Stimulated activated CD4-positive, alpha-beta T cell treated with anti-CD3 and anti-CD28 coated beads, Interleukin-2, amount 100 ng/mL, for 4 hours (primary cell): ENCODE results near the gene DNAJC1.
"Not testable (repeated sequence)": the region's sequence is repeated elsewhere in the genome, so short reads cannot be mapped to it uniquely, and the experiment has no call there.

Source experiments
- DNase-seq: peaks from one replicate; pipeline ENCODE4 v3.0.0-alpha.2; 2020; ENCODE audit warnings: low read depth

DNAJC1 gene, protein sequence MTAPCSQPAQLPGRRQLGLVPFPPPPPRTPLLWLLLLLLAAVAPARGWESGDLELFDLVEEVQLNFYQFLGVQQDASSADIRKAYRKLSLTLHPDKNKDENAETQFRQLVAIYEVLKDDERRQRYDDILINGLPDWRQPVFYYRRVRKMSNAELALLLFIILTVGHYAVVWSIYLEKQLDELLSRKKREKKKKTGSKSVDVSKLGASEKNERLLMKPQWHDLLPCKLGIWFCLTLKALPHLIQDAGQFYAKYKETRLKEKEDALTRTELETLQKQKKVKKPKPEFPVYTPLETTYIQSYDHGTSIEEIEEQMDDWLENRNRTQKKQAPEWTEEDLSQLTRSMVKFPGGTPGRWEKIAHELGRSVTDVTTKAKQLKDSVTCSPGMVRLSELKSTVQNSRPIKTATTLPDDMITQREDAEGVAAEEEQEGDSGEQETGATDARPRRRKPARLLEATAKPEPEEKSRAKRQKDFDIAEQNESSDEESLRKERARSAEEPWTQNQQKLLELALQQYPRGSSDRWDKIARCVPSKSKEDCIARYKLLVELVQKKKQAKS

DNA sequence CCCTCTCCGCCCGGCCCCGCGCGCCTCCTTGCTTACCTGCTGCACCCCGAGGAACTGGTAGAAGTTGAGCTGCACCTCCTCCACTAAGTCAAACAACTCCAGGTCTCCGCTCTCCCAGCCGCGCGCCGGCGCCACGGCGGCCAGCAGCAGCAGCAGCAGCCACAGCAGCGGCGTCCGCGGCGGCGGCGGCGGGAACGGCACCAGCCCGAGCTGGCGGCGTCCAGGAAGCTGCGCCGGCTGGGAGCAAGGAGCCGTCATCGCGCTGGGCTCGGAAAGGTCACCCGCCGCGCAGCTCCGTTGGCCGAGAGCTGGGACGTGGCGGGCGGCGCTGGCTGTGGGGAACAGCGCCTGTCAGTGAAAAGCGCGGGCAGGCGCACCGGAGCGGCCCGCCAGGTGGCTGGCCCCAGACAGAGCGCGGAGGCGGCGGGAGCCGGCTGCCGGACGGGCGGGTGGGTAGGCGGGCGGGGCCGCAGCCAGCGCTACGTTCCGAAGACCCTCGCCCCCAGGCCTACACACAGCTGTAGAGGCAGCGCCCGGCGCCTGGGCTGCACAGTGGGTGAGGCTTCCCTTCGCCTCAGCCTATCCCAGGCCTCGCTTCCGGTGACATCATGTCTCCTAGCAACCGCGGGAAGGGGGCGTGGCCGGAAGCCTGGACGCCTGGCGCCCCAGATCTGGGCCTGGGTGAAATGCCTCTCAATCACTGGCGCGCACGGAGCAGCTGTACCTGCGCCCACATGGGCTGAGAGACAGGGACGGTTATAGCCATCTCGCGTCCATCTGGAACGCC, at the start of gene DNAJC1:
Gene DNAJC1, minus strand, starts transcription at position 554 of the 787 bp plus-strand sequence. Its CDS starts 296 bp downstream, at position 258.
- DNase-seq: peak; percentile 98

DNA sequence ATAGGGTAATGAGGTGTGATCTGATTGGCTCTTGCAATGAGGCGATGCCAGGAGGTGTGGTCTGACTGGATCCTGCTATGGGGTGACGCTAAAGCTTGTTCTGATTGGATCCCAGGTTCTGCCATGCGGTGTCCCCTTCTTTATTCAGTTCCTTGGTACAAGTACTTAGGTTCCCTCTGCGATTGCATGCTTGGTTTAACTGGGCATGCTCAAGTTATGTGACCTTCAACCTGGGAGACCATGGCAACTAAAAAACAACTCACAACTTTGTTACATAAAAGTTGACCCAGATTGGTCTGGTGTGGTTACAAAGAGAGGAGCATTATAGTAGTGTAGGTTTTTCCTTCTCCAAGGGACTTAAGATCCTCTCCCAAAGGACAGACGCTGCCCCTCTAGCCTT, 49.5 kb upstream of the DNAJC1 start:
- DNase-seq: no peak

DNA sequence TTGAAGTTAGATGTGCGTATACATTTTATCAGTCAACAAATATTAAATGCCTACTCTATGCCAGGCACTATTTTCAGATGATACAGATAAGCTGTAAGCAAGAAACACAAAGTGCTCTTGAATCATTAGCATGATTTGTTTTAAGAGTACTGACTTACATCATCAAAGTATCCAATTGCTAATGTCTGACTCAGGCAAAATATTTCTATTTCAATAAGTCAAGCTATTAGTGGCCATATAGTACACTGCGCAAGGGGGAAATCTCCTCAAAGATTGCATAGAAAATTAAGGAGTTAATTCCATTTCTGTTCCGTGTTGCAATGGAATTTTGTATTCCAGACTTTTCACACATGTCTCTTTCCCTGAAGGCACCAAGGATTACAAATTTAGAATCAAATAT, 46.1 kb upstream of the DNAJC1 start:
- DNase-seq: no peak

DNA sequence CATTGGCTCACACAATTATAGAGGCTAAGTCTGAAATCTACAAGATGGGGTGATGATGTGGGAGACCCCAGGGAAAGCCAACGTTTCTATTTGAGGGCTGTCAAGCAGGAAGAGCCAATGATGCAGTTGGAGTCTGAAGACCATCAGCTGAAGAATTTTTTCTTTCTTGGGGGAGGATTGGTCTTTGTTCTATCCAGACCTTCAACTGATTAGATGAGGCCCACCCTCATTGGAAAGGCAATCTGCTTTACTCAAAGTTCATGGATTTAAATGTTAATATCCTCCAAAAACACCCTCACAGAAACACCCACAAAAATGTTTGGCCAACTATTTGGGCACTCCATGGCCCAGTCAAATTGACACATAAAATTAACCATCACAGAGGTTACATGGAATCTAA, 44.3 kb upstream of the DNAJC1 start:
- DNase-seq: no peak

DNA sequence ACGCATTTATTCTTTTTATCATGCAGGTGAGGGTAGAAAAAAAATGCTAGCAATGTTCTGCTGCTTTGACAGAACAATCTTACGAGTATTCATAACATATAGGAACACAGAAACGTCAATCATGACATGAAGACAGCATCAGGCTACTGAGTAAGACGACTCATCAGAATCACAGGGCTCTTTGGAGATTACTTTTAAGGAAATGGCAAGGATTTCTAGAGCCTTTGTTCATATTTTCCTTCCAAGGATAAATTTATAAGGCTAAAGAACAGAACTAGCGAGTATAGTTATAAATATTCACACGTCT, 39.8 kb upstream of the DNAJC1 start:
- DNase-seq: no peak

DNA sequence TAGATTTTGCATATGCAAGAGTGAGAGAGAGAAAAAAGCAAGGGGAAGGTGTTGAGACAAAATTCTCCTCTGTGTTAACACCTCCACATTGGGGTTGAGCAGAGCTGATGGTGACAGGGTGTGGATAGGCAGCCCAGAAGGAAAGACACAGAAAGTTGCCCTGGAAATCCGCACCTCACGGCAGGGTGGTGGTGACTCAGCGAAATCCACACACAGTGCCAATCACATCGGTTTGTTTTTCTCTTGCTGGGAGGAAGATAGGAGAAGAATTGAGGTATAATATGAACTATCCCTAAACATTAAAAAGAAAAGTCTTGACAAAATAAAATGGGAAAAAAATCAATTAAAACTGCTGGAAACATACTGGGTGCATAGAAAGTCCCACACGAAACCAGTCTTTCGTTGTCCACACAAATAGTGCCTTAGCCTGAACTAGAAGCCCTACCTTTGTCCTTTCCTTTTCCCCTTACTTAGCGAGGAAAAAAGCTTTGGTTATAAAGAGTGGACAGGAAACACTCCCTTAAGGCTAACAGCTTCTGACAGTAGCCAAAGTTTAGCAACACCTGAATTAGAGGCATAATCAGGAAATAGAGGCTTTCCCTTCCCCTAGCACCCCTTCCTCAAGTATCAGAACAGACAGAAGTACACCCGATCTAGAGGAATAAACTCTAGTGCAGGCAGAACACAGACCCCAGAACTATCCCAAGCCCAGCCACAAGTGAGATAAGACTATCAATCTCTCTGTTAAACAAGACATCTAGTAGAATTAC, 39.2 kb upstream of the DNAJC1 start:
- DNase-seq: no peak

DNA sequence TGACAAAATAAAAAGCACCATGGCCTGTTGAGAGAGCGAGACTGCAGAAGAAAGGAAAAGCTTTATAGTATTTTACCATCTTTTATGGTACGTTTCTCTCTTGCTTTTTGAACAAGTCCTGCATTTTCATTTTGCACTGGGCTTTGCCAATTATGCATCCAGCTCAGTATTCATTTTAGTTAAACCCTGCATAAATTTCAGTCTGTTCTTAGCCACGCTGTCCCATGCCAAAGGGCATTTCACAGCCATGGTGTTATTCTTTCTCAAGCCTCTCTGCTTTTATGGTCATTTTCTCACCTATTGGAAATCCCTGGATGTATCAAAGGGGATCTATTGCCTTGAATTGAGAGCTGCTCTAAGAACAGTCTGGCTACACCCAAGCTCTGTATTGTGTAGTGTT, 30.8 kb upstream of the DNAJC1 start:
- DNase-seq: no peak

DNA sequence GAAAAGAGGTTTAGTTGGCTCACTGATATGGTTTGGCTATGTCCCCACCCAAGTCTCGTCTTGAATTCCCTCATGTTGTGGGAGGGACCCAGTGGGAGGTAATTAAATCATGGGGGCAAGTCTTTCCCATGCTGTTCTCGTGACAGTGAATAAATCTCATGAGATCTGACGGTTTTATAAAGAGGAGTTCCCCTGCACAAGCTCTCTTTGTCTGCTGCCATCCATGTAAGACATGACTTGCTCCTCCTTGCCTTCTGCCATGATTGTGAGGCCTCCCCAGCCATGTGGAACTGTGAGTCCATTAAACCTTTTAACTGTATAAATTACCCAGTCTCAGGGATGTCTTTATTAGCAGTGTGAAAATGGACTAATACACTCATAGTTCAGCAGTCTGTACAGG, 28.7 kb upstream of the DNAJC1 start:
- DNase-seq: not testable (repeated sequence)

DNA sequence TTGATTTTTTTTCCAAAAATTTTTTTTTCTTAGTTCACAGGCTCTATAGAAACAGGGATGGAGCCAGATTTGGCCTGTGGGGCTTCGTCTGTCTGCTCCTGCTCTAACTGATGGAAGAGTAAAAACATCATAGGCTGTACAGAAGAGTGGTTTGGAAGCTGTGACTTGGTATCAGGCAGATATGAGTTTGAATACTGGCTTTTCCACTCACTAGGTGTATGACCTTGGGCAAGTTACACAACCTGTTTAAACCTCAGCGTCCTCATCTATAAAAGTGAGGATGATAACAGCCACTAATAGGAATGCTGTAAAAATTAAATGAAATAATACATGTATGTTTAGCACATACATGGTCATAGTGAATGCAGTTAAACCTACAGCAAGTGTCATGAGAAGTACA, 26.9 kb upstream of the DNAJC1 start:
- no peak for DNase-seq

DNA sequence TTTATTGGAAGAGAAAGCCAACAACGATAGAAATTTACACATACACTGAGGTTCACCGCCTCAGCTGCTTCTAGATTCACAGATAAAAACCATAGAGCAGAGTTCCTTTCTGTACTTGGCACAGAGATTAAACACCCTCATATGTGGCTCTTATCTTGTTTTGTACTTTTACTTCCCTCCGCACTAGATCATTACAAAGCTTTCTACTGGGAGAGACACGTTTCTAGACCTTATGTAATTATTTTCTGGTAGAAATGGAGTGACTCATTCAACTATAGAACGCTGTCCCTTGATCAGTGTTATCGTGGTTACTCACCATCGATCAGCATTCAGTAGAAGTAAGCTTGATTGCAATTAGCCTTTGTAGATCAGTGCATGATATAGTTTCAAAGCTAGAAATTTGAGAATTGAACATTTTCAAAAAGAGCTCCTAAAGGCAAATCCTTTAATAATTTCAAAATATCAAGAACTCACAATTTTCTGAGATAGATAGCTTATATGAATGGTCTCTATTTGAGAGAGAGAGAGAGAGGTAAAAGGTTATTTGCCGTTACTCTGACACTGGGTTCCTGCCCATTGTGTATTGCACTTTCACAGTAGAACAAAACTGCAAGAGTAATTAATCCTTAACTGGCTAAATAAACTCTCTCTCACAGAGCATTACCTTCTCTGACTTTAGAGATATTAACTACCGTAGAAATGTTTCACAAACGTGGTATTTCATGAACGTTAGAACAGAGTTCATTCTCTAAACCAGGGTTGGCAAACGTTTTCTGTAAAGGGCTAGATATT, 26.1 kb upstream of the DNAJC1 start:
- DNase-seq: no peak

DNA sequence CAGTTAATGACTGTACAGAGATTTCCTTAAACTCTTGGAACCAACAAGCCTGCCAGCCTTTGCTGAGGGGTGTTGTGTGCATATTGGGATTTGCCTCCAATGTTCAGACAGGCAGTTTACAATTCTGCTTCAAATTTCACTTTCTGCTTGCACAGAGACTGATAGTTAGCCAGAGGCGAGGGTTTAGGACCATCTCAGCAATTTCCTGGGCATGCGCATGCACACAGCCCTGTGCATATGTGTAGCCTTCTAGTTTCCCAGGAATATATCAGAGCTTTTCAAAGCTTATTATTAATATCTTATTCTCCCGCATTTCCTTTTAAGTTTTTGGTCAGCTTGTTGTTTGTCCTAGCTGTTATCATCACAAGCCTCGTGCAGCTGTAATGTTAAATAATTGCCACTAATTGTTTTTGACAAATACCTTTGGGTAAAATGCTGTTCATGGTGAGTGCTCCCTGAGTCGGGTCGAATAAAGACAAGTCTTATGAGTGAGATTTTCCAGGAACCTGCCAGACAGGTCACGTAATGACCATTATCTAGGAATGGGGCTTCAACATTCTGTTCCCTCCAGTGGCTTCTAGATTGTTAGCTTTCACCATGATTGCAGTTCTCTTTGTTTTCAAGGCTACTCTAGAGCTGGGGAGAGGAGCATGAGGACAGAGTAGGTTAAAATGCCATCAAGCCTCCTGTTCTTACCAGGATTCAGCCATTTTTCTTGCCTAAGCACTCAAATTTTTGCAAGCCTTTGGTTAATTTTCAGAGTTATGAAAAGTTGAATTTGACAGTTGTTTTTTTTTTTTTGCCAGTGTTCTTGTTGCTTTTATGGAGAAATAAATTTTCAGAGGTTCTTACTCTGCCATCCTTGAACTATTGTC, 24.1 kb upstream of the DNAJC1 start:
- no peak for DNase-seq

DNA sequence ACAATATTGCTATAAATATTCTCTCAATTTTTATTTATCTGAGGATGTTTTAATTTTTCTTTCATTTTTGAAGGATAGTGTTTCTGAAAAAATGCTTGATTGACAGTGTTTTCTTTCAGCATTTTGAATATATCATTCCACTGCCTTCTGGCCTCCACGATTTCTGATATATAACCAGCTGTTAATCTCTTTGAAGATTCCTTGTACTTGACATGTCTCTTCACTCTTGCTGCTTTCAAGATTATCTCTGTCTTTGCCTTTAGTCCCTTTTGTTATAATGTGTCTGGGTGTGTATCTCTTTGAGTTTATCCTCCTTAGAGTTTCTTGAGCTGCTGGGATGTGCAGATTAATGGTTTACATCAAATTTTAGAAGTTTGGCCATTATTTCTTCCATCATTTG, 22.8 kb upstream of the DNAJC1 start:
- DNase-seq: no peak

DNA sequence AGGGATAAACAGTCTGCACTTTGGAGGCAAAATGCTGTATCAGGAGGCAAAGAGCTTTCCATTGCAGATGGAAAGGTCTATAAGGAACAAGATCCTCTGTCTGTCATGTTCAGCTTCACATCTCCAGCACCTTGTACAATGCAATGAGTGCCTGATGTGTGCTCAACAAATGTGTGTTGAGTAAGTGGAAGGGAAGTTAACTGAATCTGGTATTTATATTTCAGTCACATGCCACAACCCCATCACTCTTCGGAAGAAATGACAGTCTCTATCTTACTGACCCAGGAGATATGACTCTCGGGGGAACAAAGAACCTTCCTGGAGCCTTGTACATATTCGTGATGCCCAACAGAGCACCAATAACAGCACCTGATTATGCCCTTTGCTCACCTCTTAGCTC, 20.0 kb upstream of the DNAJC1 start:
- DNase-seq: no peak

DNA sequence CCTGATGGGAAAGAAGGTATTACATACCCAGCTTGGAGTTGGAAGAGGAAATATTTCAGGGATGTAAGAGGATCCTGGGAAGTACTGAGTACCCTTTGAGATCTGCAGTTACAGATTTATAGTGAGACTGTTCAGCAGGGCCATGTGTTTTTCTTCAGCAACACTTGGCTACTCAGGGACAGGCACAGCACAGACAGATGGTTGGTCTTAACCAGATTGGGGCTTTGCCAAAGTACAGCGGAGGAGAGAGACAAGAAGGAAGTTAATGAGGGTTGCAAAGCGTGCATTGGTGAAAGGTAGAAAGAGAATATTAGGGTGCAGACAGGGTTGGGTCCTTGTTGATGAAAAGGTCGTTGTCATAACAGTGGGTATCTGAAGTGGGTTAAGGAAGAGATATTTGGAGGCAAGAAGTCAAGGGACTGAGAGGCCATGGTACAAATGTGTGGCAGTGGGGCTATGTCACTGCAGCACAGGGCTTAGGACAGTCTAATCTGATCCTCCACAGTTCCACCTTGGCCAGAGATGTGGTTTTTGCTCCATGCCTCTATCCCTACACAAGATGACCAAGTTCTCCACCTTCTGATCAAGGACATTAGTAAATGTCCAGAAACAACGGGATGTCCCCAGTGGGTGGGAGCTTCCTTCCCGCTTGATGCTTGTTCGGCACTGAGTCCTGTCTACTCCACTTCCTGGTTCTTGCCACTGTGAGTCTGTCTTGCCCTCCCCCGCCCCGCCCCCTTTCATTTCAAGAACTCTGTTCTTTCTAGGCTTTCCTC, 18.9 kb upstream of the DNAJC1 start:
- DNase-seq: peak; percentile 56

DNA sequence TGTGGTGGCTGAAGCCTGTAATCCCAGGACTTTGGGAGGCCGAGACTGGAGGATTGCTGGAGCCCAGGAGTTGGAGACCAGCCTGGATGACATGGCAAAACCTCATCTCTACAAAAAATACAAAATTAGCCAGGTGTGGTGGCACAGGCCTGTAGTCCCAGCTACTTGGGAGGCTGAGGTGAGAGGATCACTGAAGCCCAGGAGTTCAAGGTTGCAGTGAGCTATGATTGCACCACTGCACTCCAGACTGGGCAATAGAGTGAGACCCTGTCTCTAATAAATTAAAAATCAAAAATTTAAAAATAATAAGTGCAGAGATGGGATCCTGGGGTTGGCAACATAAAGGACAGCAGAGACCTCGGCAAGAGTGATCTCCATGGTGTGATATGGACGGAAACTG, 17.6 kb upstream of the DNAJC1 start:
- DNase-seq: not testable (repeated sequence)

DNA sequence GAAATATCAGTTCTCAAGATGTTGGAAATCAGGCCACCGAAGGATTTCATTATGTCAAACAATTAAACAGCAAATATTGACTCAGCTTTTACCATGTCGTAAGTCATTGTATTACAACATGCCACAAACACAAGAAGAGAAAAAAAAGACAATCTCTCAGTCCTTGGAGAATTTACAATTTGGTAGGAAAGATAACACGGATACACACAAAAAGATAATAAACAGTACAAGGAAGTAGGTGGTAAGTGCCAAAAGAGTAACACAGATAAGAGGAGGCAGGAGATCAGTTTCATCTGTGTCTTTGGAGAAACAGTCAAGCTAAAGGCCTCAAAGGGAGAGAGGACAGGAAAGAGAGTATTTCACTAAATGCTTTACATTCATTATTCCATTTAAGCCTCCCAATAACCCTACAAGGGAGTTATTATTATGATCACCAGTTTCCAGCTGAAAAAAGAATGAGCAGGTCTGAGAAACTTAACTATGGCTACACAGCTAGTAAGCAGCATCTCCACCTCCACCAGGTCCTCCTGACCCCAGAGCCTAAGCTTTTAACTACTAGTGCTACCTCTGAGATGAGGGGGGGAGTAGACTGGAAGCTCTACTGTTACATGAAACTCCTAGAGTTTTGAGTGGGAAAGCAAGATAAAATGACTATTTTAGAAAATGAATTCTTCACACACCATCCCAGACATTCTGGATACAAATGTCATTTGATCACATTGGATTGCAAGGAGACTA, 13.9 kb upstream of the DNAJC1 start:
- no peak for DNase-seq

DNA sequence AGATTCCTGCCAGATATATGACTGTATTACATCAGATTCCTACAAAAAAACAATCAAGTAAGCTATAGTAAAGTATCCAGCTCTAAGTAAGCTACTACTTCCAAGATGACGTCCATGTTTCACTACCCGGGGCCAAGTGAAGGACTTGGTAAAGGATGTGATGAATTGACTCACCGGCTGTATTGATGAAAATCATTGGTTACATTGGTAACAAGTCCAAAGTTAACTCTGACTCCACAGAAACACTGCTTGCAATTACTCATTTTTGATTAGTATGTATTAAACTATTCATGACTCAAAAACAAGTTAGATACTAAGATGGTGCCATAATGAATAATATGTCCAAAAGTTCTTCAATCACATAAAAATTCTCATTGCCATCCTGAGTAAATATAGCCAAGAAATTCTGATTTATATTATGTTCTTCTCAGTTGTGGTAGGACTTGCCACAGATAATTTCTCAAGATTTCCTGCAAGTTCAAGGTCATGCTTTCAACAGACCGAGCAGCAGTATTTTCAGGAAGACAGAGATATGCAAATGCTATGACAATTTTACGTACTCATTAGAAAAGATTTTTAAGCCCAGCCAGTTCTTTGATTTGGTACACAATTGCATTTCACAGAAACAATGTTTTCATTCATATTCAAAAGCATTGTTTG, 12.6 kb upstream of the DNAJC1 start:
- no peak for DNase-seq

DNA sequence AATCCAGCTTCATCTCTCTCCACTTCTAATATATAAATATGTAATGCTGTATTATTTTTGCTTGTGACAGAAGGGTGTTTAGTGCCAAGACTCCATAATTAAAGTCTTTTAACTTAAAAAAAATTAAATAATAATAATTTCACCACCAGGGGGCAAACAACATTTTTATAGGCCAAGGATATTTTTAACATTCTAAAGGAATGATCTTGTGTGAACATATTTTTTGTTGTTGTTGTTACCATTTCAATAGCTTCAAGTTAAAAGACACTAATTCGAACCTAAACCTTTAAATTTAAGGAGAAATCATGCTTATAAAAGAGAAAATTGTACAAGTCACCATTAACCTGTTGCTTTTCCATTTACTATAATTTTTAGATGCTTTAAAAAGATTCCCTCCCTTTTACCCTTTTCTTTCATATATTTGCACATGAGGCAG, 7.5 kb upstream of the DNAJC1 start:
- no peak for DNase-seq

DNA sequence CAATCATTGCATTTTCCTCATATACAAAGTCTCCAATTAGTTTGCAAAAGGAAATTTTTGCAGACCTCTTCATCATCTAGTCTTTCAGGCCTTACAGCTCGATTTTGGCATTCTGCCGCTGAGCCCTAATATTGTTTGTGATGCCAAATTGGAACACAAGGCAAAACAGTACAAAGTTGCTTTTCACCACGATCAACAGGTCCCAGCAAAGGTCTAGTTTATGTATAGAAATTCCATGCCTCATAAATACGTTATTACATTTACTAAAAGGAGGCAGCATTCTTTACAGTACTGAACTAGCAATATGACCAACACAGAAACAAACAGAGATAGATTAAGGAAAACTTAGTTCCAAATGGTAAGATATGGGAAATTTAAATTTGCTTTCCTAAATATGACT, 7.0 kb upstream of the DNAJC1 start:
- no peak for DNase-seq
